Astrocyte (in vitro differentiated cells and primary cell): Measurements from ENCODE around the gene TGFBI. TPM values are rescaled to one million over a fixed set of nuclear protein-coding genes. Genes with fewer than 3 reads are reported as not detected.
A peak's percentile ranks its signal among the peaks of the same experiment; 100 is the strongest.

ENCODE experiments used
- DNase-seq: peaks from one replicate; pipeline ENCODE4 v3.0.0-alpha.2; 2010; ENCODE audit warnings: low read depth
- FAIRE-seq: peaks from 2 replicates; lab custom pipeline; 2011; peaks lifted over from hg19 to GRCh38; lab: Jason Lieb, UNC
- H2AFZ ChIP-seq: 2 replicates; pipeline ENCODE4 v1.6.0; 2012; ENCODE audit warnings: low read depth, low read length, inconsistent platforms
- H3K27ac ChIP-seq: 2 replicates; pipeline ENCODE4 v1.5.1; 2011; ENCODE audit warnings: low read depth, low read length, inconsistent platforms
- H3K27me3 ChIP-seq: 2 replicates; pipeline ENCODE4 v1.6.0; 2011; ENCODE audit warnings: low read length, inconsistent platforms; ENCODE audit not compliant: insufficient read depth
- H3K36me3 ChIP-seq: 2 replicates; pipeline ENCODE4 v1.5.1; 2011; ENCODE audit warnings: low read length, inconsistent platforms; ENCODE audit not compliant: insufficient read depth
- H3K4me1 ChIP-seq: 2 replicates; pipeline ENCODE4 v1.5.1; 2011; ENCODE audit warnings: low read length, inconsistent platforms; ENCODE audit not compliant: insufficient read depth
- H3K4me2 ChIP-seq: 2 replicates; pipeline ENCODE4 v1.6.0; 2012; ENCODE audit warnings: low read length, inconsistent platforms
- H3K4me3 ChIP-seq: 2 replicates; pipeline ENCODE4 v1.5.1; 2011; ENCODE audit warnings: low read depth, mild to moderate bottlenecking, low read length, inconsistent platforms; ENCODE audit not compliant: insufficient read depth
- H3K79me2 ChIP-seq: 2 replicates; pipeline ENCODE4 v1.6.0; 2012; ENCODE audit warnings: mild to moderate bottlenecking, low read length, inconsistent platforms; ENCODE audit not compliant: insufficient read depth
- H3K9ac ChIP-seq: 2 replicates; pipeline ENCODE4 v1.6.0; 2012; ENCODE audit warnings: mild to moderate bottlenecking, low read length, inconsistent platforms
- H3K9me3 ChIP-seq: 2 replicates; pipeline ENCODE4 v1.5.1; 2012; ENCODE audit warnings: low read depth, mild to moderate bottlenecking, low read length, inconsistent platforms; ENCODE audit not compliant: insufficient read depth
- H4K20me1 ChIP-seq: 2 replicates; pipeline ENCODE4 v1.6.0; 2012; ENCODE audit warnings: low read length, inconsistent platforms; ENCODE audit not compliant: insufficient read depth
- H3K27ac Mint-ChIP-seq: one replicate; pipeline ENCODE4 v1.8.0; 2021; ENCODE audit warnings: mild to moderate bottlenecking, mixed read lengths; ENCODE audit not compliant: unreplicated experiment
- H3K27me3 Mint-ChIP-seq: one replicate; pipeline ENCODE4 v1.8.0; 2021; ENCODE audit warnings: low read depth, mixed read lengths; ENCODE audit not compliant: unreplicated experiment
- H3K36me3 Mint-ChIP-seq: one replicate; pipeline ENCODE4 v1.8.0; 2021; ENCODE audit warnings: low read depth, mixed read lengths; ENCODE audit not compliant: unreplicated experiment
- H3K4me1 Mint-ChIP-seq: one replicate; pipeline ENCODE4 v1.8.0; 2021; ENCODE audit warnings: low read depth, mixed read lengths; ENCODE audit not compliant: unreplicated experiment
- H3K4me3 Mint-ChIP-seq: one replicate; pipeline ENCODE4 v1.8.0; 2021; ENCODE audit warnings: mild to moderate bottlenecking, moderate library complexity, mixed read lengths; ENCODE audit not compliant: unreplicated experiment
- H3K9me3 Mint-ChIP-seq: one replicate; pipeline ENCODE4 v1.8.0; 2021; ENCODE audit warnings: mild to moderate bottlenecking, mixed read lengths; ENCODE audit not compliant: unreplicated experiment
- CTCF ChIP-seq: IDR thresholded peaks from 2 replicates; pipeline ENCODE4 v1.5.1; 2011; ENCODE audit warnings: low read depth, mild to moderate bottlenecking, inconsistent platforms, low read length, moderate library complexity; ENCODE audit not compliant: insufficient read depth
- EZH2 ChIP-seq: IDR thresholded peaks from 2 replicates; pipeline ENCODE4 v1.6.1; 2012; ENCODE audit warnings: mild to moderate bottlenecking, low read length, inconsistent platforms; ENCODE audit not compliant: insufficient read depth
- total RNA-seq: library from RNA; stranded (reverse); gene quantifications from 2 replicates; pipeline ENCODE4 v1.2.1, GENCODE V29; 2021

The TGFBI gene
- total RNA-seq, 1 donor from 2014 or later, result 1,145 TPM

GRCh38 chr5:136061630-136062365, 33.0 kb downstream of the TGFBI start:
- Mint-ChIP-seq H3K27me3 (no peaks in the 10 kb centered on the region), H3K9me3 (peaks cover 2% of the 10 kb centered on the region), H3K36me3 (peaks cover 46% of the 10 kb centered on the region), H3K4me3 (no peak overlapping the region), H3K4me1 (peaks cover 41% of the 10 kb centered on the region), H3K27ac (peak overlapping the region; percentile 34)
- no peak overlapping the region for H3K4me2 ChIP-seq
- no peaks in the 10 kb centered on the region for H3K79me2 ChIP-seq
- H3K27me3 ChIP-seq, result no peaks in the 10 kb centered on the region
- peaks cover 34% of the 10 kb centered on the region for H3K4me1 ChIP-seq
- peaks cover 38% of the 10 kb centered on the region for H4K20me1 ChIP-seq
- H3K9ac ChIP-seq, result peak overlapping the region; percentile 19
- no peak for FAIRE-seq
- H3K4me3 ChIP-seq, result no peak overlapping the region
- TF ChIP-seq EZH2, result no peak
- no peak for TF ChIP-seq CTCF
- DNase-seq, result no peak
- H2AFZ ChIP-seq, result no peak overlapping the region
- peak overlapping the region; percentile 33 for H3K27ac ChIP-seq
- peaks cover 76% of the 10 kb centered on the region for H3K36me3 ChIP-seq
- H3K9me3 ChIP-seq, result no peaks in the 10 kb centered on the region

GRCh38 chr5:136062366-136063274, 33.8 kb downstream of the TGFBI start:
- no peak overlapping the region for H3K4me3 Mint-ChIP-seq
- no peaks in the 10 kb centered on the region for H3K9me3 ChIP-seq
- peak overlapping the region; percentile 72 for H3K27ac Mint-ChIP-seq
- no peaks in the 10 kb centered on the region for H3K27me3 ChIP-seq
- FAIRE-seq (no peak), DNase-seq (no peak)
- peaks cover 74% of the 10 kb centered on the region for H3K36me3 ChIP-seq
- H4K20me1 ChIP-seq, result peaks cover 44% of the 10 kb centered on the region
- no peak overlapping the region for H3K9ac ChIP-seq
- H3K4me1 ChIP-seq, result peaks cover 26% of the 10 kb centered on the region
- H3K4me3 ChIP-seq, result no peak overlapping the region
- no peak overlapping the region for H3K4me2 ChIP-seq
- no peaks in the 10 kb centered on the region for H3K79me2 ChIP-seq
- peaks cover 39% of the 10 kb centered on the region for H3K4me1 Mint-ChIP-seq
- no peak overlapping the region for H2AFZ ChIP-seq
- no peak overlapping the region for H3K27ac ChIP-seq
- H3K36me3 Mint-ChIP-seq, result peaks cover 42% of the 10 kb centered on the region
- no peaks in the 10 kb centered on the region for H3K27me3 Mint-ChIP-seq
- TF ChIP-seq CTCF (peak; percentile 9), EZH2 (no peak)
- H3K9me3 Mint-ChIP-seq, result no peaks in the 10 kb centered on the region
